Thyroid gland (tissue), 4 donors: ENCODE measurements around the gene ZFP37. TPM values are rescaled to one million over a fixed set of nuclear protein-coding genes. Genes with fewer than 3 reads are reported as not detected.
"Not testable (repeated sequence)": the region's sequence is repeated elsewhere in the genome, so short reads cannot be mapped to it uniquely, and the experiment has no call there.

Source experiments
- DNase-seq, 2 donors: peaks; one replicate each; pipeline ENCODE4 v3.0.0-alpha.2; 2019
- H3K27ac ChIP-seq, 3 donors: fragments of 200-600 bp; sonication (generic); 1 replicate in 2 of 3; 2 replicates in 1 of 3; pipeline ENCODE4 v1.5.1; 2016 to 2019; ENCODE audit warnings: mild to moderate bottlenecking in 1 of 3, moderate library complexity in 1 of 3
- H3K27me3 ChIP-seq: fragments of 200-600 bp; sonication (generic); one replicate; pipeline ENCODE4 v1.5.1; 2019
- H3K36me3 ChIP-seq, 2 donors: fragments of 200-600 bp; sonication (generic); one replicate each; pipeline ENCODE4 v1.5.1; 2016 to 2019
- H3K4me1 ChIP-seq, 2 donors: fragments of 200-600 bp; sonication (generic); one replicate each; pipeline ENCODE4 v1.5.1; 2017 to 2019
- H3K4me3 ChIP-seq, 3 donors: fragments of 200-600 bp; sonication (generic); replicated peaks in 1 of 3; 1 replicate in 2 of 3; 2 replicates in 1 of 3; pipeline ENCODE4 v1.5.1; 2016; ENCODE audit warnings: mild to moderate bottlenecking in 1 of 3
- H3K9me3 ChIP-seq: fragments of 200-600 bp; sonication (generic); one replicate; pipeline ENCODE4 v1.5.1; 2017
- CTCF ChIP-seq, 6 experiments: fragments of 200-600 bp in 3 of 6; fragments of 450-650 bp in 3 of 6; sonication (generic) in 3 of 6; IDR thresholded peaks; one replicate each; pipeline ENCODE4 v1.5.1; 2016 to 2019; ENCODE audit warnings: antibody characterized with exemption in 6 of 6, mild to moderate bottlenecking in 2 of 6, inconsistent platforms in 1 of 6, moderate library complexity in 1 of 6
- POLR2A ChIP-seq, 2 donors: fragments of 450-650 bp; IDR thresholded peaks; one replicate each; pipeline ENCODE4 v1.6.1; 2017; ENCODE audit warnings: antibody characterized with exemption in 2 of 2, mild to moderate bottlenecking in 2 of 2, moderate library complexity in 1 of 2
- WGBS, 2 donors: methylation state at CpG; one replicate each; pipeline ENCODE4 v1.1.5; 2017; 5-methylcytosine and 5-hydroxymethylcytosine counted together
- intact Hi-C: fragments of 100-400 bp; cut with DNase I; formaldehyde crosslinking; loops from one replicate; pipeline ENCODE4 v1.15.1; 2023
- total RNA-seq, 4 donors: library from RNA; depleted of rRNA; stranded (reverse); fragments of >200 nt; gene quantifications; one replicate each; pipeline ENCODE4 v1.2.3, GENCODE V29; 2016

ZFP37 gene
- total RNA-seq: 1 to 10 TPM; 3.2 to 5.8 (median 4.6) TPM

GRCh38 chr9:113056191-113057106, at the start of gene ZFP37:
TSS of gene ZFP37 (minus strand) at chr9:113056724. CDS start at chr9:113056688, 36 bp downstream.
- peak within 1 kb of the TSS in 2 of 3 donors; percentile 24 to 60 for H3K27ac ChIP-seq
- H3K9me3 ChIP-seq: no peaks in the 10 kb centered on the region
- H3K36me3 ChIP-seq: no peaks in the 10 kb centered on the region
- peak; percentile 88 to 89 for DNase-seq
- H3K4me1 ChIP-seq: peaks cover 0 to 4% of the 10 kb centered on the region in 2 donors
- peaks cover 5% of the 10 kb centered on the region for H3K27me3 ChIP-seq
- intact Hi-C loops: no loop called here
- H3K4me3 ChIP-seq: peak within 1 kb of the TSS; percentile 61 to 74 (median 66)
- TF ChIP-seq POLR2A (IDR thresholded peaks at IDR 0.05) (peak in 1 of 2 donors; percentile 31), CTCF (IDR thresholded peaks at IDR 0.05) (no peak)
- WGBS, 2 donors: 1 to 4% methylated on average over 60 to 62 of the region's 62 CpGs

GRCh38 chr9:113105345-113105744, 48.8 kb upstream of the ZFP37 start:
- intact Hi-C loops, H3K4me1 ChIP-seq, H3K36me3 ChIP-seq, DNase-seq, H3K4me3 ChIP-seq, H3K27ac ChIP-seq, H3K9me3 ChIP-seq, H3K27me3 ChIP-seq: not testable (repeated sequence)
- no CpG with 5 or more reads among the region's 6 CpGs for WGBS, 2 donors

GRCh38 chr9:113095561-113095960, 39.0 kb upstream of the ZFP37 start:
- intact Hi-C loops: no loop called here
- WGBS, 2 donors: 76 to 77% methylated on average over 2 of the region's 2 CpGs
- Histone ChIP-seq H3K9me3 (no peaks in the 10 kb centered on the region), H3K4me1 (no peaks in the 10 kb centered on the region), H3K4me3 (no peak overlapping the region), H3K27ac (no peak overlapping the region), H3K27me3 (peaks cover 6% of the 10 kb centered on the region), H3K36me3 (no peaks in the 10 kb centered on the region)
- DNase-seq: no peak
- TF ChIP-seq CTCF (IDR thresholded peaks at IDR 0.05): no peak
- TF ChIP-seq POLR2A (IDR thresholded peaks at IDR 0.05): no peak

GRCh38 chr9:113089924-113090323, 33.4 kb upstream of the ZFP37 start:
- intact Hi-C loops, H3K36me3 ChIP-seq, H3K9me3 ChIP-seq, H3K27ac ChIP-seq, DNase-seq, H3K27me3 ChIP-seq, H3K4me3 ChIP-seq, H3K4me1 ChIP-seq: not testable (repeated sequence)
- WGBS, 2 donors: 38 to 66% methylated on average over 14 of the region's 23 CpGs

GRCh38 chr9:113089143-113089505, 32.6 kb upstream of the ZFP37 start:
- H3K4me3 ChIP-seq, intact Hi-C loops, H3K36me3 ChIP-seq, H3K27ac ChIP-seq, H3K4me1 ChIP-seq, H3K27me3 ChIP-seq, H3K9me3 ChIP-seq, DNase-seq: not testable (repeated sequence)
- no CpG with 5 or more reads among the region's 25 CpGs for WGBS, 2 donors

- H3K9me3 ChIP-seq, H3K4me1 ChIP-seq, intact Hi-C loops, H3K27me3 ChIP-seq, H3K27ac ChIP-seq, H3K4me3 ChIP-seq, H3K36me3 ChIP-seq: not testable (repeated sequence)
- 16 to 19% methylated on average over 4 to 10 of the region's 30 CpGs for WGBS, 2 donors
- DNase-seq: peak; percentile 34 to 57
Measured at GRCh38 chr9:113088456-113089142, 32.1 kb upstream of the ZFP37 start.

- H3K27me3 ChIP-seq: peaks cover 10% of the 10 kb centered on the region
- H3K4me3 ChIP-seq, intact Hi-C loops, H3K4me1 ChIP-seq, H3K36me3 ChIP-seq, H3K9me3 ChIP-seq, H3K27ac ChIP-seq: not testable (repeated sequence)
- peak in 1 of 2 donors; percentile 2 for DNase-seq
- 26 to 74% methylated on average over 11 to 20 of the region's 20 CpGs for WGBS, 2 donors
Measured at GRCh38 chr9:113062932-113063310, 6.4 kb upstream of the ZFP37 start.

- H3K4me1 ChIP-seq, H3K27ac ChIP-seq, H3K4me3 ChIP-seq, intact Hi-C loops, H3K36me3 ChIP-seq, H3K9me3 ChIP-seq: not testable (repeated sequence)
- H3K27me3 ChIP-seq: peaks cover 10% of the 10 kb centered on the region
- 9 to 54% methylated on average over 28 to 41 of the region's 44 CpGs for WGBS, 2 donors
- peak in 1 of 2 donors; percentile 6 for DNase-seq
Measured at GRCh38 chr9:113062256-113062931, 5.9 kb upstream of the ZFP37 start.

GRCh38 chr9:113061072-113061850, 4.7 kb upstream of the ZFP37 start:
- H3K9me3 ChIP-seq, H3K4me1 ChIP-seq, H3K36me3 ChIP-seq, intact Hi-C loops, H3K4me3 ChIP-seq, H3K27ac ChIP-seq: not testable (repeated sequence)
- WGBS, 2 donors: 1 to 42% methylated on average over 13 to 25 of the region's 33 CpGs
- peaks cover 10% of the 10 kb centered on the region for H3K27me3 ChIP-seq
- peak; percentile 47 to 48 for DNase-seq
